Measurements from ENCODE around the gene NEXMIF. TPM values are rescaled to one million over a fixed set of nuclear protein-coding genes. Genes with fewer than 3 reads are reported as not detected.
"Not testable (repeated sequence)": the region's sequence is repeated elsewhere in the genome, so short reads cannot be mapped to it uniquely, and the experiment has no call there.

Gene NEXMIF
- total RNA-seq, 1 experiment from 2014 or later: not detected

GRCh38 chrX:74835566-74835965 lies 89.7 kb downstream of the NEXMIF start:
- intact Hi-C loops (cut with micrococcal nuclease; ENCODE audit: unreplicated experiment): no loop called here
- no peak overlapping the region for H3K4me2 ChIP-seq
- H3K27me3 ChIP-seq (ENCODE audit: insufficient read depth, low read depth): no peaks in the 10 kb centered on the region
- no peaks in the 10 kb centered on the region for H4K20me1 ChIP-seq (ENCODE audit: insufficient read depth)
- POLR2A ChIA-PET (ENCODE audit: unreplicated experiment): no interaction called here
- no peak overlapping the region for H3K4me3 ChIP-seq
- CTCF ChIA-PET: no interaction called here
- no peaks in the 10 kb centered on the region for H3F3A ChIP-seq (ENCODE audit: insufficient read depth, low read depth)
- no peak overlapping the region for H3K27ac ChIP-seq
- no peak overlapping the region for H2AFZ ChIP-seq
- no peaks in the 10 kb centered on the region for H3K36me3 ChIP-seq (ENCODE audit: low read depth)
- no peaks in the 10 kb centered on the region for H3K9me3 ChIP-seq (ENCODE audit: insufficient read depth, low read depth)
- H3K9me2 ChIP-seq (ENCODE audit: insufficient read depth): no peaks in the 10 kb centered on the region
- H3K79me2 ChIP-seq (ENCODE audit: low read depth): no peaks in the 10 kb centered on the region
- no TSS peak for BruUV-seq (replicated peaks)
- no peak for DNase-seq
- H3K4me1 ChIP-seq (replicated peaks; ENCODE audit: insufficient read depth): no peaks in the 10 kb centered on the region
- TF ChIP-seq EZH2 (IDR thresholded peaks at IDR 0.05; ENCODE audit: low read depth) (no peak), CTCF (conservative IDR thresholded peaks at IDR 0.05) (no peak)

GRCh38 chrX:74819797-74820196 lies 105.5 kb downstream of the NEXMIF start:
- H3F3A ChIP-seq (ENCODE audit: insufficient read depth, low read depth); POLR2A ChIA-PET (ENCODE audit: unreplicated experiment); H3K4me2 ChIP-seq; DNase-seq; H3K4me3 ChIP-seq; BruUV-seq (replicated peaks); H2AFZ ChIP-seq; H3K4me1 ChIP-seq (replicated peaks; ENCODE audit: insufficient read depth); H3K36me3 ChIP-seq (ENCODE audit: low read depth); H3K79me2 ChIP-seq (ENCODE audit: low read depth); intact Hi-C loops (cut with micrococcal nuclease; ENCODE audit: unreplicated experiment); CTCF ChIA-PET; H3K27me3 ChIP-seq (ENCODE audit: insufficient read depth, low read depth); H4K20me1 ChIP-seq (ENCODE audit: insufficient read depth); H3K9me3 ChIP-seq (ENCODE audit: insufficient read depth, low read depth); H3K9me2 ChIP-seq (ENCODE audit: insufficient read depth); H3K27ac ChIP-seq: not testable (repeated sequence)

GRCh38 chrX:74814681-74815080 lies 110.6 kb downstream of the NEXMIF start:
- no TSS peak for BruUV-seq (replicated peaks)
- no peaks in the 10 kb centered on the region for H3F3A ChIP-seq (ENCODE audit: insufficient read depth, low read depth)
- no peaks in the 10 kb centered on the region for H3K4me1 ChIP-seq (replicated peaks; ENCODE audit: insufficient read depth)
- DNase-seq: no peak
- H3K9me2 ChIP-seq (ENCODE audit: insufficient read depth): no peaks in the 10 kb centered on the region
- H3K4me2 ChIP-seq: no peak overlapping the region
- no peaks in the 10 kb centered on the region for H3K79me2 ChIP-seq (ENCODE audit: low read depth)
- ChIA-PET CTCF (no interaction called here), POLR2A (ENCODE audit: unreplicated experiment) (no interaction called here)
- intact Hi-C loops (cut with micrococcal nuclease; ENCODE audit: unreplicated experiment): no loop called here
- H3K27me3 ChIP-seq (ENCODE audit: insufficient read depth, low read depth): no peaks in the 10 kb centered on the region
- H4K20me1 ChIP-seq (ENCODE audit: insufficient read depth): no peaks in the 10 kb centered on the region
- no peaks in the 10 kb centered on the region for H3K36me3 ChIP-seq (ENCODE audit: low read depth)
- H3K27ac ChIP-seq: no peak overlapping the region
- H2AFZ ChIP-seq: no peak overlapping the region
- no peak for TF ChIP-seq CTCF (conservative IDR thresholded peaks at IDR 0.05)
- no peak for TF ChIP-seq EZH2 (IDR thresholded peaks at IDR 0.05; ENCODE audit: low read depth)
- no peaks in the 10 kb centered on the region for H3K9me3 ChIP-seq (ENCODE audit: insufficient read depth, low read depth)
- H3K4me3 ChIP-seq: no peak overlapping the region

- BruUV-seq (replicated peaks): no TSS peak
- H3F3A ChIP-seq (ENCODE audit: insufficient read depth, low read depth): no peaks in the 10 kb centered on the region
- H2AFZ ChIP-seq: no peak overlapping the region
- intact Hi-C loops (cut with micrococcal nuclease; ENCODE audit: unreplicated experiment): no loop called here
- H3K27me3 ChIP-seq (ENCODE audit: insufficient read depth, low read depth): no peaks in the 10 kb centered on the region
- no peaks in the 10 kb centered on the region for H4K20me1 ChIP-seq (ENCODE audit: insufficient read depth)
- no peaks in the 10 kb centered on the region for H3K36me3 ChIP-seq (ENCODE audit: low read depth)
- no peak for DNase-seq
- no peak overlapping the region for H3K4me2 ChIP-seq
- H3K79me2 ChIP-seq (ENCODE audit: low read depth): no peaks in the 10 kb centered on the region
- no peak overlapping the region for H3K4me3 ChIP-seq
- H3K9me2 ChIP-seq (ENCODE audit: insufficient read depth): no peaks in the 10 kb centered on the region
- TF ChIP-seq EZH2 (IDR thresholded peaks at IDR 0.05; ENCODE audit: low read depth) (no peak), CTCF (conservative IDR thresholded peaks at IDR 0.05) (no peak)
- ChIA-PET CTCF (no interaction called here), POLR2A (ENCODE audit: unreplicated experiment) (no interaction called here)
- H3K9me3 ChIP-seq (ENCODE audit: insufficient read depth, low read depth): no peaks in the 10 kb centered on the region
- H3K27ac ChIP-seq: no peak overlapping the region
- H3K4me1 ChIP-seq (replicated peaks; ENCODE audit: insufficient read depth): no peaks in the 10 kb centered on the region
These were observed 120.7 kb downstream of the NEXMIF start for GRCh38 chrX:74804574-74804973.

Data from PC-9 (cell line).